Measurements from ENCODE around the gene ZNF43. TPM values are rescaled to one million over a fixed set of nuclear protein-coding genes. Genes with fewer than 3 reads are reported as not detected.
"Not testable (repeated sequence)": the region's sequence is repeated elsewhere in the genome, so short reads cannot be mapped to it uniquely, and the experiment has no call there.

The ZNF43 gene
- total RNA-seq, result 10 to 100 TPM; 15.1 to 26.3 TPM
- polyA plus RNA-seq, result 1 to 10 TPM in 1 of 2 donors, under 1 TPM in 1; 0.88 to 4.0 TPM
- long read RNA-seq, donor 1, partial matches to known transcripts, result 0 of 4 reads
- long read RNA-seq, donor 1, other reads (novel, unspliced or antisense), result 4 of 4 reads
- long read RNA-seq, donor 2, transcript ZNF43-201 (4 exons, 2,881 nt), result major isoform, 5 of 11 reads
- long read RNA-seq, donor 2, partial matches to known transcripts, result 1 of 11 reads
- long read RNA-seq, donor 2, other reads (novel, unspliced or antisense), result 4 of 11 reads

GRCh38 chr19:21835810-21836444 lies at the start of gene ZNF43:
Gene ZNF43 (minus strand): TSS chr19:21836182. CDS start chr19:21836038, 144 bp downstream.
- ATAC-seq (ENCODE audit: low FRiP score) (peak; percentile 99), DNase-seq (peak; percentile 98 to 99)
- WGBS, 2 donors, result 0 to 1% methylated on average over 29 of the region's 29 CpGs
- intact Hi-C loops (cut with DNase I), result loop anchor here (5.0 kb wide), 3 partner anchors 69 to 329 kb away; partner anchors contain the start of genes ZNF100 (in 1 of the 2), ZNF257 (in 1 of the 2) and ZNF429 (in 1 of the 2)
- Histone ChIP-seq H3K36me3 (ENCODE audit: control insufficient read depth in 1 of 2, insufficient read depth in 2 of 2, low read length in 1 of 2) (peaks cover 0 to 8% of the 10 kb centered on the region in 2 donors), H3K27me3 (ENCODE audit: control insufficient read depth in 1 of 2, insufficient read depth in 2 of 2, low read length in 1 of 2) (no peaks in the 10 kb centered on the region), H3K4me1 (ENCODE audit: control insufficient read depth in 1 of 2, insufficient read depth in 2 of 2, low read length in 2 of 2) (no peaks in the 10 kb centered on the region), H3K9me3 (ENCODE audit: control insufficient read depth, low read length) (no peaks in the 10 kb centered on the region), H3K27ac (ENCODE audit: low read depth in 1 of 2, low read length in 2 of 2) (peak within 1 kb of the TSS; percentile 23 to 87), H3K4me3 (ENCODE audit: low read length in 2 of 2) (peak within 1 kb of the TSS; percentile 46 to 78)

- H3K27ac ChIP-seq (ENCODE audit: low read depth in 1 of 2, low read length in 2 of 2); DNase-seq; H3K4me3 ChIP-seq (ENCODE audit: low read length in 2 of 2); H3K27me3 ChIP-seq (ENCODE audit: control insufficient read depth in 1 of 2, insufficient read depth in 2 of 2, low read length in 1 of 2); H3K9me3 ChIP-seq (ENCODE audit: control insufficient read depth, low read length); intact Hi-C loops (cut with DNase I); H3K4me1 ChIP-seq (ENCODE audit: control insufficient read depth in 1 of 2, insufficient read depth in 2 of 2, low read length in 2 of 2); ATAC-seq (ENCODE audit: low FRiP score); H3K36me3 ChIP-seq (ENCODE audit: control insufficient read depth in 1 of 2, insufficient read depth in 2 of 2, low read length in 1 of 2): not testable (repeated sequence)
- WGBS, 2 donors, result 59 to 73% methylated on average over 2 of the region's 2 CpGs
Observed at GRCh38 chr19:21885516-21885915, 49.5 kb upstream of the ZNF43 start.

- H3K36me3 ChIP-seq (ENCODE audit: control insufficient read depth in 1 of 2, insufficient read depth in 2 of 2, low read length in 1 of 2); intact Hi-C loops (cut with DNase I); ATAC-seq (ENCODE audit: low FRiP score); H3K27me3 ChIP-seq (ENCODE audit: control insufficient read depth in 1 of 2, insufficient read depth in 2 of 2, low read length in 1 of 2); H3K4me3 ChIP-seq (ENCODE audit: low read length in 2 of 2); H3K27ac ChIP-seq (ENCODE audit: low read depth in 1 of 2, low read length in 2 of 2); H3K9me3 ChIP-seq (ENCODE audit: control insufficient read depth, low read length); DNase-seq; H3K4me1 ChIP-seq (ENCODE audit: control insufficient read depth in 1 of 2, insufficient read depth in 2 of 2, low read length in 2 of 2): not testable (repeated sequence)
- WGBS, 2 donors, result 87 to 92% methylated on average over 8 of the region's 8 CpGs
Observed at GRCh38 chr19:21884786-21885185, 48.8 kb upstream of the ZNF43 start.

- Histone ChIP-seq H3K9me3 (ENCODE audit: control insufficient read depth, low read length) (no peaks in the 10 kb centered on the region), H3K4me1 (ENCODE audit: control insufficient read depth in 1 of 2, insufficient read depth in 2 of 2, low read length in 2 of 2) (no peaks in the 10 kb centered on the region), H3K36me3 (ENCODE audit: control insufficient read depth in 1 of 2, insufficient read depth in 2 of 2, low read length in 1 of 2) (no peaks in the 10 kb centered on the region), H3K27me3 (ENCODE audit: control insufficient read depth in 1 of 2, insufficient read depth in 2 of 2, low read length in 1 of 2) (no peaks in the 10 kb centered on the region), H3K27ac (ENCODE audit: low read depth in 1 of 2, low read length in 2 of 2) (no peak overlapping the region), H3K4me3 (ENCODE audit: low read length in 2 of 2) (no peak overlapping the region)
- WGBS, 2 donors, result 69 to 80% methylated on average over 9 to 10 of the region's 10 CpGs
- DNase-seq, result no peak
- ATAC-seq (ENCODE audit: low FRiP score), result no peak
- intact Hi-C loops (cut with DNase I), result no loop called here
Observed at GRCh38 chr19:21883516-21883915, 47.5 kb upstream of the ZNF43 start.

- ATAC-seq (ENCODE audit: low FRiP score); H3K4me1 ChIP-seq (ENCODE audit: control insufficient read depth in 1 of 2, insufficient read depth in 2 of 2, low read length in 2 of 2); H3K4me3 ChIP-seq (ENCODE audit: low read length in 2 of 2); H3K36me3 ChIP-seq (ENCODE audit: control insufficient read depth in 1 of 2, insufficient read depth in 2 of 2, low read length in 1 of 2); intact Hi-C loops (cut with DNase I); H3K27ac ChIP-seq (ENCODE audit: low read depth in 1 of 2, low read length in 2 of 2); DNase-seq; H3K27me3 ChIP-seq (ENCODE audit: control insufficient read depth in 1 of 2, insufficient read depth in 2 of 2, low read length in 1 of 2); H3K9me3 ChIP-seq (ENCODE audit: control insufficient read depth, low read length): not testable (repeated sequence)
- 41 to 44% methylated on average over 7 to 9 of the region's 9 CpGs for WGBS, 2 donors
Observed at GRCh38 chr19:21880761-21881160, 44.8 kb upstream of the ZNF43 start.

GRCh38 chr19:21878646-21879045 lies 42.7 kb upstream of the ZNF43 start:
- ATAC-seq (ENCODE audit: low FRiP score) (no peak), DNase-seq (no peak)
- Histone ChIP-seq H3K27me3 (ENCODE audit: control insufficient read depth in 1 of 2, insufficient read depth in 2 of 2, low read length in 1 of 2) (no peaks in the 10 kb centered on the region), H3K27ac (ENCODE audit: low read depth in 1 of 2, low read length in 2 of 2) (no peak overlapping the region), H3K4me1 (ENCODE audit: control insufficient read depth in 1 of 2, insufficient read depth in 2 of 2, low read length in 2 of 2) (no peaks in the 10 kb centered on the region), H3K36me3 (ENCODE audit: control insufficient read depth in 1 of 2, insufficient read depth in 2 of 2, low read length in 1 of 2) (no peaks in the 10 kb centered on the region), H3K4me3 (ENCODE audit: low read length in 2 of 2) (no peak overlapping the region), H3K9me3 (ENCODE audit: control insufficient read depth, low read length) (no peaks in the 10 kb centered on the region)
- WGBS, 2 donors, result 78 to 80% methylated on average over 4 of the region's 4 CpGs
- intact Hi-C loops (cut with DNase I), result no loop called here

GRCh38 chr19:21877976-21878375 lies 42.0 kb upstream of the ZNF43 start:
- H3K4me3 ChIP-seq (ENCODE audit: low read length in 2 of 2), result no peak overlapping the region
- H3K36me3 ChIP-seq (ENCODE audit: control insufficient read depth in 1 of 2, insufficient read depth in 2 of 2, low read length in 1 of 2), result no peaks in the 10 kb centered on the region
- no peak for ATAC-seq (ENCODE audit: low FRiP score)
- WGBS, 2 donors, result 85 to 88% methylated on average over 2 of the region's 2 CpGs
- intact Hi-C loops (cut with DNase I), result no loop called here
- no peak for DNase-seq
- no peaks in the 10 kb centered on the region for H3K27me3 ChIP-seq (ENCODE audit: control insufficient read depth in 1 of 2, insufficient read depth in 2 of 2, low read length in 1 of 2)
- no peaks in the 10 kb centered on the region for H3K4me1 ChIP-seq (ENCODE audit: control insufficient read depth in 1 of 2, insufficient read depth in 2 of 2, low read length in 2 of 2)
- H3K9me3 ChIP-seq (ENCODE audit: control insufficient read depth, low read length), result no peaks in the 10 kb centered on the region
- H3K27ac ChIP-seq (ENCODE audit: low read depth in 1 of 2, low read length in 2 of 2), result no peak overlapping the region

- WGBS, 2 donors, result 79 to 80% methylated on average over 6 to 7 of the region's 7 CpGs
- DNase-seq; H3K27me3 ChIP-seq (ENCODE audit: control insufficient read depth in 1 of 2, insufficient read depth in 2 of 2, low read length in 1 of 2); H3K4me1 ChIP-seq (ENCODE audit: control insufficient read depth in 1 of 2, insufficient read depth in 2 of 2, low read length in 2 of 2); H3K9me3 ChIP-seq (ENCODE audit: control insufficient read depth, low read length); H3K27ac ChIP-seq (ENCODE audit: low read depth in 1 of 2, low read length in 2 of 2); intact Hi-C loops (cut with DNase I); ATAC-seq (ENCODE audit: low FRiP score); H3K4me3 ChIP-seq (ENCODE audit: low read length in 2 of 2); H3K36me3 ChIP-seq (ENCODE audit: control insufficient read depth in 1 of 2, insufficient read depth in 2 of 2, low read length in 1 of 2): not testable (repeated sequence)
Observed at GRCh38 chr19:21876608-21877007, 40.6 kb upstream of the ZNF43 start.

Data from aorta (tissue), 5 donors.